Heart left ventricle (tissue), 16 donors: ENCODE measurements around the gene DNAJC3. TPM values are rescaled to one million over a fixed set of nuclear protein-coding genes. Genes with fewer than 3 reads are reported as not detected.

Source experiments
- ATAC-seq, 4 donors: fragments of 200-7000 bp; cut with Tn5 transposase; one replicate each; pipeline ENCODE4 v1.9.1; 2020 to 2022; ENCODE audit warnings: moderate library complexity in 4 of 4, mild to moderate bottlenecking in 3 of 4, moderate number of reproducible peaks in 1 of 4
- DNase-seq, 5 donors: peaks; one replicate each; pipeline ENCODE4 v3.0.0-alpha.2; 2020
- H3K27ac ChIP-seq, 12 donors: fragments of 200-600 bp; sonication (generic) in 4 of 12; one replicate each; pipeline versions ENCODE4 v1.5.0 to v1.8.0; 2016 to 2022; ENCODE audit warnings: mild to moderate bottlenecking in 2 of 12
- H3K27me3 ChIP-seq, 9 donors: fragments of 200-600 bp; sonication (generic) in 2 of 9; one replicate each; pipeline versions ENCODE4 v1.5.1 to v1.8.0; 2016 to 2022; ENCODE audit warnings: mild to moderate bottlenecking in 3 of 9
- H3K36me3 ChIP-seq, 9 donors: fragments of 200-600 bp; sonication (generic) in 2 of 9; one replicate each; pipeline versions ENCODE4 v1.5.0 to v1.8.0; 2018 to 2022; ENCODE audit warnings: mild to moderate bottlenecking in 2 of 9
- H3K4me1 ChIP-seq, 12 donors: fragments of 200-600 bp; sonication (generic) in 4 of 12; one replicate each; pipeline versions ENCODE4 v1.5.0 to v1.8.0; 2016 to 2022; ENCODE audit warnings: mild to moderate bottlenecking in 3 of 12
- H3K4me3 ChIP-seq, 12 donors: fragments of 200-600 bp; sonication (generic) in 4 of 12; one replicate each; pipeline versions ENCODE4 v1.5.0 to v1.8.0; 2017 to 2022; ENCODE audit warnings: mild to moderate bottlenecking in 9 of 12, moderate library complexity in 4 of 12
- H3K9me3 ChIP-seq, 12 donors: fragments of 200-600 bp; sonication (generic) in 4 of 12; one replicate each; pipeline versions ENCODE4 v1.5.0 to v1.8.0; 2016 to 2022; ENCODE audit warnings: mild to moderate bottlenecking in 1 of 12
- POLR2A ChIP-seq, 2 donors: fragments of 450-650 bp; IDR thresholded peaks; one replicate each; pipeline ENCODE4 v1.6.1; 2017; ENCODE audit warnings: antibody characterized with exemption in 2 of 2, mild to moderate bottlenecking in 2 of 2, moderate library complexity in 2 of 2
- WGBS, 4 donors: extraction: QIAGEN DNeasy Blood & Tissue Kit in 2 of 4; methylation state at CpG; one replicate each; pipeline versions ENCODE4 v1.1.5 to v1.1.7; 2013 to 2018; 5-methylcytosine and 5-hydroxymethylcytosine counted together
- intact Hi-C, 10 donors: fragments of 100-400 bp; cut with DNase I; formaldehyde crosslinking; loops; one replicate each; pipeline versions ENCODE4 v1.11.1 to v1.14.2; 2022
- polyA plus RNA-seq, 2 donors: library from polyadenylated mRNA; stranded (reverse); fragments of 200-250 nt; gene quantifications; one replicate each; pipeline ENCODE4 v1.2.3, GENCODE V29; 2013
- total RNA-seq, 9 donors: library from RNA; depleted of rRNA in 2 of 9; stranded (reverse); fragments of >200 nt in 2 of 9; fragmentation: NEBNext Ultra II Directional in 3 of 9; extraction: Animal tissue kit (Norgen Biotek cat#: 25700) in 3 of 9; gene quantifications; one replicate each; pipeline versions ENCODE4 v1.1.0 to v1.2.4, GENCODE V29; 2016 to 2023
- TF ChIP-seq, protein P1 (sequence below), 12 donors: fragments of 200-600 bp; sonication (generic) in 4 of 12; IDR thresholded peaks; one replicate each; pipeline versions ENCODE4 v1.5.0 to v1.8.0; 2018 to 2022; ENCODE audit warnings: antibody characterized with exemption in 12 of 12, mild to moderate bottlenecking in 5 of 12
- donor health status: ischemic (EF 13 %, LVEDD 7.1; RV severe dilation, severe dysfunction).
- donor health status: healthy with polysubstance abuse.
- donor health status: DM: no; HTN: yes; CAD: no.
- donor health status: DM: no; HTN: no; CAD: no.
- donor health status: ischemic (EF 25% LVEDD 6.9; RV normal size, moderate dysfunction).
- donor health status: ischemic (EF 25% LVEDD 5.7; RV mildly dilated, moderate dysfunction).
- donor health status: healthy.
- donor health status: DM: yes; HTN: yes; CAD: no.
- donor health status: ischemic (EF 35%, LVEDD 5.7; RV mildly dilated, moderate dysfunction).
- donor health status: nonischemic (EF 11% LVEDD 7.7; RV severe dilation, severe dysfunction).
- donor health status: DM: yes; HTN: yes; CAD: no.
- donor health status: PGD.
- donor health status: ischemic (EF 29% LVEDD 5.4; RV normal size, mild dysfunction).
- donor health status: nonischemic (EF 23%, LVEDD 6.1; RV moderate dilation, normal function).

DNAJC3 gene
- total and polyA plus RNA-seq, 11 donors, result 8.7 to 43.9 (median 33.7) TPM

DNA sequence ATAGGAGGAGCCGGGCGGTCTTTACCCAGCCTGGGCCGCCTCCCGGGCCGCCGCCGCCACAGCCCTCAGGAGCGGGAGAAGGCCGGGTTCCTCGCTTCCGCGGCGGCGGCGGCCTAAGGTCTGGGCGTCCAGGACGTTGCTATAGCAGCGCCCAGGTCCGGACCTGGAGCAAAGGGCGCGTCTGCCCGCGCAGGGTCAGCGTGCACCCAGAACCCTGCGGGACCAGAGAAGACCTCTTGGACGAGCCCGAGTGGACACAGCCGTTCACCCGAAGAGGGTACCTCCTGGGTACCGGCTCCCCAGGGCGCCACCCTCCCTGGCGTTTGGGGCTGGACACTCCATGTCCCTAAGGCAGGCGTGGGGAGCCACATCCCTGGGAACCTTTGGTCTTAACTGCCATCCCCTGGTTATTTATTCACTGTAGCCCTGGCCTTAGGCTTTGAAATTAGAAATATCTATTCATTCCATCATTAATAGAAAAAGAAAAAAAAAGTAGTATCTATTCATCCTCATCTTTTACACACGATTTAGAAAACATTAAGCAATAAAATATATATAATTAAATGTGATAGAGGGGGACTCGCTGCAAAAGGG, 34.8 kb upstream of the DNAJC3 start:
- Histone ChIP-seq H3K9me3 (no peaks in the 10 kb centered on the region), H3K27ac (peak overlapping the region in 1 of 12 donors; percentile 49), H3K4me1 (peaks cover 0 to 31% (median 14%) of the 10 kb centered on the region in 12 donors), H3K4me3 (peak overlapping the region in 11 of 12 donors; percentile 33 to 62 (median 48)), H3K36me3 (peaks cover 0 to 7% (median 0%) of the 10 kb centered on the region in 9 donors), H3K27me3 (peaks cover 0 to 58% (median 13%) of the 10 kb centered on the region in 9 donors)
- DNase-seq (peak; percentile 30 to 72 (median 43)), ATAC-seq (peak; percentile 41 to 77 (median 72))
- 10 to 18% (median 13%) methylated on average over 13 to 35 of the region's 35 CpGs for WGBS, 4 donors
- TF ChIP-seq, protein P1, sequence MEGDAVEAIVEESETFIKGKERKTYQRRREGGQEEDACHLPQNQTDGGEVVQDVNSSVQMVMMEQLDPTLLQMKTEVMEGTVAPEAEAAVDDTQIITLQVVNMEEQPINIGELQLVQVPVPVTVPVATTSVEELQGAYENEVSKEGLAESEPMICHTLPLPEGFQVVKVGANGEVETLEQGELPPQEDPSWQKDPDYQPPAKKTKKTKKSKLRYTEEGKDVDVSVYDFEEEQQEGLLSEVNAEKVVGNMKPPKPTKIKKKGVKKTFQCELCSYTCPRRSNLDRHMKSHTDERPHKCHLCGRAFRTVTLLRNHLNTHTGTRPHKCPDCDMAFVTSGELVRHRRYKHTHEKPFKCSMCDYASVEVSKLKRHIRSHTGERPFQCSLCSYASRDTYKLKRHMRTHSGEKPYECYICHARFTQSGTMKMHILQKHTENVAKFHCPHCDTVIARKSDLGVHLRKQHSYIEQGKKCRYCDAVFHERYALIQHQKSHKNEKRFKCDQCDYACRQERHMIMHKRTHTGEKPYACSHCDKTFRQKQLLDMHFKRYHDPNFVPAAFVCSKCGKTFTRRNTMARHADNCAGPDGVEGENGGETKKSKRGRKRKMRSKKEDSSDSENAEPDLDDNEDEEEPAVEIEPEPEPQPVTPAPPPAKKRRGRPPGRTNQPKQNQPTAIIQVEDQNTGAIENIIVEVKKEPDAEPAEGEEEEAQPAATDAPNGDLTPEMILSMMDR (IDR thresholded peaks at IDR 0.05), result no peak
- TF ChIP-seq POLR2A (IDR thresholded peaks at IDR 0.05), result no peak
- intact Hi-C loops, result no loop called here

DNA sequence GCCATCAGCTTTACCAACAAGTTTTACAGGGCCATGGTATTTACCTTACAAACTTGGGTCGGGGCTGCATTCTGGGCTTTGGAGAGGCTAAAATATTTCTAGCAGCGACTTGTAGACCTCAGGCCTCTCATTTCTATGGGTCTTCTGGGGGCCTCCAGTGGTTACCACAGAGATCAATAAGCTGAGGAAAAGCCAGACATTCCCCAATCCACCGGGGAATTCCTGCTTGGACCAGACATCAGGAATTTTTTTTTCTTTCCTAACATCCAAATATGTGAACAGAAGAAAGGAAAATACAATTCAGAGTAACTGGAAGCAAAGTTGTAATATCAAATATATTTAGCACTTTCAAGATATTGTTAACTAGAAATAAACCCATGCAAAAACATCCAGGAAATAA, 33.9 kb upstream of the DNAJC3 start:
- peaks cover 0 to 31% (median 14%) of the 10 kb centered on the region in 12 donors for H3K4me1 ChIP-seq
- WGBS, 4 donors, result 74 to 85% (median 77%) methylated on average over 3 of the region's 3 CpGs
- peak overlapping the region in 7 of 12 donors; percentile 60 to 89 (median 69) for H3K4me3 ChIP-seq
- H3K27ac ChIP-seq, result peak overlapping the region in 2 of 12 donors; percentile 75 to 85
- intact Hi-C loops, result no loop called here
- H3K36me3 ChIP-seq, result peaks cover 0 to 6% (median 0%) of the 10 kb centered on the region in 9 donors
- peaks cover 0 to 58% (median 13%) of the 10 kb centered on the region in 9 donors for H3K27me3 ChIP-seq
- no peaks in the 10 kb centered on the region for H3K9me3 ChIP-seq
- ATAC-seq, result no peak
- TF ChIP-seq, protein P1 (IDR thresholded peaks at IDR 0.05), result no peak
- no peak for TF ChIP-seq POLR2A (IDR thresholded peaks at IDR 0.05)
- DNase-seq, result no peak

DNA sequence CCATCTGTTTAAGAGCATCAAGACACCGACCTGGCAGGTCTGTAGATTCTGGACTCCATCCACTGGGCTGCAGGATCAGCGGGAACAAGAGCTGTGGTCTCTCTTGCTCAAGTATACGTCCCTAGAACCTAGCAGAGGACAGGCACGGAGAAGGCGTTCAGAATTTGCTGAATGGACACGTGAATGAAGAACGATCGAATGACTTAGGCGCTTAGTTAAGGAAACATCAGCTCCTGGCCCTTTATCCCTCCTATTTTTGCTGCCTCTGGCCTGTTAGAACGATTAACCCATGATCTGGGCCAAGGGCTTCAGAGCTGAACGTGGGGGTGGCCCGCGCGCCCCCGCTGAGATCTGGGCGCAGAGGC, 33.4 kb upstream of the DNAJC3 start:
- DNase-seq (no peak), ATAC-seq (peak in 1 of 4 donors; percentile 4)
- peaks cover 0 to 58% (median 13%) of the 10 kb centered on the region in 9 donors for H3K27me3 ChIP-seq
- H3K9me3 ChIP-seq, result no peaks in the 10 kb centered on the region
- intact Hi-C loops, result no loop called here
- peaks cover 0 to 2% (median 0%) of the 10 kb centered on the region in 9 donors for H3K36me3 ChIP-seq
- peak overlapping the region in 11 of 12 donors; percentile 42 to 85 (median 64) for H3K27ac ChIP-seq
- peaks cover 0 to 31% (median 14%) of the 10 kb centered on the region in 12 donors for H3K4me1 ChIP-seq
- TF ChIP-seq POLR2A (IDR thresholded peaks at IDR 0.05), result no peak
- TF ChIP-seq, protein P1 (IDR thresholded peaks at IDR 0.05), result no peak
- peak overlapping the region; percentile 55 to 89 (median 66) for H3K4me3 ChIP-seq
- 11 to 14% (median 13%) methylated on average over 13 to 16 of the region's 16 CpGs for WGBS, 4 donors

DNA sequence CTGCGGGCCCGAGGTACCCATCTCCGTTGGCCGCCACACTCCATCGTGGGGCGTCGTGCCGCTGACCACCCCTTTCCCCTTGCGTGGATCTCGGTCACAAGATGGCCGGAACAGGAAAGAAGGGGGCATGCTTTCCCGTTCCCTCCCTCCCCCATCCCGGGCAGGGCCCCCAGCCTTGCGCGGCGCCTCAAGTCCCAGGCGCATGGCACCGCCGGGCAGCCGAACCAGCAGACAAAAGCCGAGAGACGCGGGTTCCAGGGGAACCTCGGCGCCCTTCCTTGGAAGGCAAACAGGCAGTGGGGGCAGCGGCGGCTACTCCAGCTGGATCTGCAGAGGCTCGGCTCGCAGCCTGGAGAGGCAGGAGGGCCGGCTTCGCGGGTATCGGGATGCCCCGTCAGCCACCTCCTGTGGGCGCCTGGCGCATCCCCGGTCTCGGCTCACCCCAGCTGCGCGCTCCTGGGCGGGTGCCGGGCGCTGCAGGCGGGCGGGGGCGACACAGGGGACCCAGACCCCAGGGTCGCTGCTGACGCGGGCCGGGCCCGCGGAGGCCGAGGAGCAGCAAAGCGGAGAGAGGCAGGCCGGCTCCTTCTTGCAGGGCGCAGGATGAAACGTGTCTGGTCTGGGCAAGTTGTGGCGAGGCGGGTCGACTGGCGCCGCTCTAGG, 32.9 kb upstream of the DNAJC3 start:
- intact Hi-C loops, result no loop called here
- WGBS, 4 donors, result 0 to 2% (median 1%) methylated on average over 35 to 62 of the region's 62 CpGs
- ATAC-seq, result peak; percentile 31 to 60 (median 52)

More for the DNA sequence above, 32.9 kb upstream of the DNAJC3 start:
- no peaks in the 10 kb centered on the region for H3K9me3 ChIP-seq
- H3K27ac ChIP-seq, result peak overlapping the region in 11 of 12 donors; percentile 42 to 85 (median 64)
- H3K4me1 ChIP-seq, result peaks cover 0 to 31% (median 14%) of the 10 kb centered on the region in 12 donors
- H3K36me3 ChIP-seq, result no peaks in the 10 kb centered on the region
- peaks cover 0 to 58% (median 13%) of the 10 kb centered on the region in 9 donors for H3K27me3 ChIP-seq
- peak in 4 of 5 donors; percentile 17 to 61 (median 26) for DNase-seq
- peak overlapping the region; percentile 55 to 89 (median 66) for H3K4me3 ChIP-seq
- no peak for TF ChIP-seq POLR2A (IDR thresholded peaks at IDR 0.05)
- TF ChIP-seq, protein P1 (IDR thresholded peaks at IDR 0.05), result no peak
